ENCODE data around the gene VTI1A.
"Not testable (repeated sequence)": the region's sequence is repeated elsewhere in the genome, so short reads cannot be mapped to it uniquely, and the experiment has no call there.

VTI1A gene

DNA sequence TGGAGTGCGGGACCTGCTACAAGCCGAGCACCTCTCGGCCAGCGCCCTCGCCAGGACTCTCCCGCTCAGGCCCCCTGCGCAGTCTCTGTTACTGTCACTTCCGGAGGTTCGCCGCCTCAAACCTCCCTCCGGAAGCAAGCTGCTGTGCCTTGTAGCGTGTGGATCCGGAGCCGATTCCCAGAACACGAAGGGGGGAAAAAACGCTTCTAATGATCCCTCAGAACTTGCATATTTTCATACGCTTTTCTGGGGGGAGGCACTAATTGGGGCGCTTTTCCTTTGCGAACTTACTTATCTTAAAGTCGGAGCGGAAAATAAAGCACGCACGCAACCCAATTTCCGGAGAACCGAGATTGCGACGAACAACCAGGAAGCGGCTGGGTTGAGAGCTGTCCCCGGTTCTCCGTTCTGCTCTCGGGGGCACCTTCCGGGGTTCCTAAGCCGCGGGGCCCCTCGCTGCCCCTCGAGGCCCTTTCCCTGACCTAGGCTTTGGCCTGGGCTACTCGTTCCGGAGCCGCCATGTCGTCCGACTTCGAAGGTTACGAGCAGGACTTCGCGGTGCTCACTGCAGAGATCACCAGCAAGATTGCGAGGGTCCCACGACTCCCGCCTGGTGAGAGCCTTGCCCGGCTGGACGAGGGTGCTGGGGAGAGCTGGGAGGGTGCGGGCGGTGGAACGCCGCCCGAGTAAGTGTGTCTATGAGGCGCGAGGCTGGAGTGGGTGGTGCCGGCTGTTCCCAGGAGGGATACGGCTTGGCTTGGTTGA lies at the start of gene VTI1A, which contains the start of gene ZDHHC6:
TSS of gene VTI1A (plus strand) at position 361 of the 765 bp plus-strand sequence. CDS start at position 520, 159 bp downstream.
TSS of gene ZDHHC6 (minus strand) at position 60 of the 765 bp plus-strand sequence. CDS start 1,478 bp downstream, outside the sequence.
- H3K27ac ChIP-seq (ENCODE audit: low read depth in 2 of 2, low read length in 2 of 2) = peak within 1 kb of the TSS; percentile 83 to 84
- H3K4me3 ChIP-seq (ENCODE audit: low read length in 2 of 2) = peak within 1 kb of the TSS; percentile 87 to 99
- H3K36me3 ChIP-seq (ENCODE audit: control insufficient read depth in 2 of 2, insufficient read depth in 2 of 2, low read length in 2 of 2) = peaks cover 5 to 14% of the 10 kb centered on the region in 2 donors
- no peaks in the 10 kb centered on the region for H3K9me3 ChIP-seq (ENCODE audit: control insufficient read depth in 2 of 2, low read length in 2 of 2)
- no peaks in the 10 kb centered on the region for H3K27me3 ChIP-seq (ENCODE audit: control insufficient read depth in 2 of 2, insufficient read depth in 2 of 2, low read length in 2 of 2)
- peaks cover 7 to 12% of the 10 kb centered on the region in 2 donors for H3K4me1 ChIP-seq (ENCODE audit: control insufficient read depth in 2 of 2, insufficient read depth in 2 of 2, low read length in 2 of 2)
- peak within 1 kb of the TSS; percentile 91 to 96 for H3K9ac ChIP-seq (ENCODE audit: low read depth in 1 of 2, low read length in 2 of 2)

GRCh38 chr10:112397592-112397991 lies 49.4 kb upstream of the VTI1A start:
- H3K4me3 ChIP-seq (ENCODE audit: low read length in 2 of 2) = no peak overlapping the region
- peaks cover 22 to 36% of the 10 kb centered on the region in 2 donors for H3K4me1 ChIP-seq (ENCODE audit: control insufficient read depth in 2 of 2, insufficient read depth in 2 of 2, low read length in 2 of 2)
- H3K36me3 ChIP-seq (ENCODE audit: control insufficient read depth in 2 of 2, insufficient read depth in 2 of 2, low read length in 2 of 2) = peaks cover 36 to 55% of the 10 kb centered on the region in 2 donors
- no peaks in the 10 kb centered on the region for H3K9me3 ChIP-seq (ENCODE audit: control insufficient read depth in 2 of 2, low read length in 2 of 2)
- H3K27me3 ChIP-seq (ENCODE audit: control insufficient read depth in 2 of 2, insufficient read depth in 2 of 2, low read length in 2 of 2) = no peaks in the 10 kb centered on the region
- H3K27ac ChIP-seq (ENCODE audit: low read depth in 2 of 2, low read length in 2 of 2) = no peak overlapping the region
- H3K9ac ChIP-seq (ENCODE audit: low read depth in 1 of 2, low read length in 2 of 2) = no peak overlapping the region

DNA sequence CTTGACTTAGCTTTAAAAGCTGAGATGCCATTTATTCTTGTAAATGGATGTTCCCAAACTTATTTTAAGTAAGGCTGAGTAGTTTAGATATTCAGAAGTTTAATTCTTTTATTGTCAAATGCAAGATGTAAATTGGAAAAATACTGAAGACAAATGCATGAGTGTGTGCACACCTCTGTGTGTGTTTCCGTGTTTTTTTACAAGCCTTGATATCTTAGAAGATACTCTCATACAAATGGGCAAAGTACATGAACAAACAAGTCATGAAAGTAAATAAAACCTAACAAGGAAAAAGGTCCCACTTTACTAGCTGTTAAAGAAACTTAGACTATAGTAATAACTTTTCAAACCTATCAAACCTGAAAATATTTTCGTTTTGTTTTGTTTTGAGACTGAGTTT lies 44.1 kb upstream of the VTI1A start:
- peak overlapping the region in 1 of 2 donors; percentile 56 for H3K9ac ChIP-seq (ENCODE audit: low read depth in 1 of 2, low read length in 2 of 2)
- peaks cover 42 to 55% of the 10 kb centered on the region in 2 donors for H3K36me3 ChIP-seq (ENCODE audit: control insufficient read depth in 2 of 2, insufficient read depth in 2 of 2, low read length in 2 of 2)
- H3K27me3 ChIP-seq (ENCODE audit: control insufficient read depth in 2 of 2, insufficient read depth in 2 of 2, low read length in 2 of 2) = no peaks in the 10 kb centered on the region
- no peaks in the 10 kb centered on the region for H3K9me3 ChIP-seq (ENCODE audit: control insufficient read depth in 2 of 2, low read length in 2 of 2)
- H3K27ac ChIP-seq (ENCODE audit: low read depth in 2 of 2, low read length in 2 of 2) = peak overlapping the region; percentile 80 to 92
- H3K4me1 ChIP-seq (ENCODE audit: control insufficient read depth in 2 of 2, insufficient read depth in 2 of 2, low read length in 2 of 2) = peaks cover 25 to 44% of the 10 kb centered on the region in 2 donors
- no peak overlapping the region for H3K4me3 ChIP-seq (ENCODE audit: low read length in 2 of 2)

- Histone ChIP-seq H3K4me1 (ENCODE audit: control insufficient read depth in 2 of 2, insufficient read depth in 2 of 2, low read length in 2 of 2) (peaks cover 28 to 56% of the 10 kb centered on the region in 2 donors), H3K9me3 (ENCODE audit: control insufficient read depth in 2 of 2, low read length in 2 of 2) (no peaks in the 10 kb centered on the region), H3K27me3 (ENCODE audit: control insufficient read depth in 2 of 2, insufficient read depth in 2 of 2, low read length in 2 of 2) (no peaks in the 10 kb centered on the region), H3K4me3 (ENCODE audit: low read length in 2 of 2) (peak overlapping the region in 1 of 2 donors; percentile 2), H3K36me3 (ENCODE audit: control insufficient read depth in 2 of 2, insufficient read depth in 2 of 2, low read length in 2 of 2) (peaks cover 45 to 58% of the 10 kb centered on the region in 2 donors), H3K9ac (ENCODE audit: low read depth in 1 of 2, low read length in 2 of 2) (no peak overlapping the region), H3K27ac (ENCODE audit: low read depth in 2 of 2, low read length in 2 of 2) (peak overlapping the region in 1 of 2 donors; percentile 73)
Measured at GRCh38 chr10:112404617-112405016, 42.4 kb upstream of the VTI1A start.

GRCh38 chr10:112406806-112407205 lies 40.2 kb upstream of the VTI1A start:
- not testable (repeated sequence) for H3K9me3 ChIP-seq (ENCODE audit: control insufficient read depth in 2 of 2, low read length in 2 of 2); H3K27me3 ChIP-seq (ENCODE audit: control insufficient read depth in 2 of 2, insufficient read depth in 2 of 2, low read length in 2 of 2)

DNA sequence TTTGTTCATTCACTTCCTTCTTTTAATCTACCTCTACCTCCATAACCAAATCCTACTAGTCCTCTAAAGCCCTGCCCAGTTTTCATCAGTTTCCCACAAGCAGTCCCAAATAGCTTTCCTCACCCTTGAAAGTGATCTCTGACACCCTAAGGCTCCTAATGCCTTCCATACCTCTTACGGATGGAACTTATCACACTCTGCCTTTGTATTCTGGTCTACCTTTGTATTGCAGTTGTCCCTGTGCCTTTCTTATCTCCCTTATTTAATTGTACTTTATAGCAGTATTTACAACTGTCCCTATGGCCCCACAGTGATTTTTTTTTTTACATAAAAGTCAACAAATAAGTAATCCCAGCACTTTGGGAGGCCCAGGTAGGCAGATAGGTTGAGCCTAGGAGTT lies 39.3 kb upstream of the VTI1A start:
- Histone ChIP-seq H3K9ac (ENCODE audit: low read depth in 1 of 2, low read length in 2 of 2) (no peak overlapping the region), H3K4me3 (ENCODE audit: low read length in 2 of 2) (no peak overlapping the region), H3K9me3 (ENCODE audit: control insufficient read depth in 2 of 2, low read length in 2 of 2) (no peaks in the 10 kb centered on the region), H3K27ac (ENCODE audit: low read depth in 2 of 2, low read length in 2 of 2) (peak overlapping the region; percentile 72 to 80), H3K27me3 (ENCODE audit: control insufficient read depth in 2 of 2, insufficient read depth in 2 of 2, low read length in 2 of 2) (no peaks in the 10 kb centered on the region), H3K36me3 (ENCODE audit: control insufficient read depth in 2 of 2, insufficient read depth in 2 of 2, low read length in 2 of 2) (peaks cover 66% of the 10 kb centered on the region in 2 donors), H3K4me1 (ENCODE audit: control insufficient read depth in 2 of 2, insufficient read depth in 2 of 2, low read length in 2 of 2) (peaks cover 22 to 42% of the 10 kb centered on the region in 2 donors)

More at GRCh38 chr10:112406806-112407205, 40.2 kb upstream of the VTI1A start:
- peak overlapping the region; percentile 3 to 34 for H3K27ac ChIP-seq (ENCODE audit: low read depth in 2 of 2, low read length in 2 of 2)
- H3K4me3 ChIP-seq (ENCODE audit: low read length in 2 of 2); H3K9ac ChIP-seq (ENCODE audit: low read depth in 1 of 2, low read length in 2 of 2): not testable (repeated sequence)
- H3K4me1 ChIP-seq (ENCODE audit: control insufficient read depth in 2 of 2, insufficient read depth in 2 of 2, low read length in 2 of 2) = peaks cover 28 to 50% of the 10 kb centered on the region in 2 donors
- H3K36me3 ChIP-seq (ENCODE audit: control insufficient read depth in 2 of 2, insufficient read depth in 2 of 2, low read length in 2 of 2) = peaks cover 60 to 62% of the 10 kb centered on the region in 2 donors

- no peak overlapping the region for H3K9ac ChIP-seq (ENCODE audit: low read depth in 1 of 2, low read length in 2 of 2)
- peak overlapping the region in 1 of 2 donors; percentile 28 for H3K27ac ChIP-seq (ENCODE audit: low read depth in 2 of 2, low read length in 2 of 2)
- no peaks in the 10 kb centered on the region for H3K9me3 ChIP-seq (ENCODE audit: control insufficient read depth in 2 of 2, low read length in 2 of 2)
- peaks cover 66 to 68% of the 10 kb centered on the region in 2 donors for H3K36me3 ChIP-seq (ENCODE audit: control insufficient read depth in 2 of 2, insufficient read depth in 2 of 2, low read length in 2 of 2)
- H3K4me3 ChIP-seq (ENCODE audit: low read length in 2 of 2) = peak overlapping the region in 1 of 2 donors; percentile 2
- H3K4me1 ChIP-seq (ENCODE audit: control insufficient read depth in 2 of 2, insufficient read depth in 2 of 2, low read length in 2 of 2) = peaks cover 14 to 28% of the 10 kb centered on the region in 2 donors
- H3K27me3 ChIP-seq (ENCODE audit: control insufficient read depth in 2 of 2, insufficient read depth in 2 of 2, low read length in 2 of 2) = no peaks in the 10 kb centered on the region
Measured at GRCh38 chr10:112409299-112409698, 37.7 kb upstream of the VTI1A start.

DNA sequence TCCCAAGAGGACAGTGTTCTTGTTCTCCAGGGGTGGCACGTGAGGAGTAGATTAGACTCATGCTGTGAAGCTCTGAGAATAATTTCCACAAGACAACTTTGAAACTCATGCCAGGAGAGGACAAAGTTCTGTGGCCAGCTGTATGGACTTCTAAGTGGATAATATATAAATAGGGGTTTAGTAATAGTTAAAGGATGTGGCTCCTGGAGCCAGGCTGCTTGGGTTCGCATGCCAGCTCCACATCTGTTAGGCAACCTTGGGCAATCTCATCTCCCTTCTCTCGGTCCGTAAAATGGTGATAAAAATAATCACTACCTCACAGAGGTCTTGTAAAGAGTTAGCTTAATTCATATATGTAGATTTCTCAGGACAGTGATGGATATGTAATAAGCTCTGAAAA lies 37.3 kb upstream of the VTI1A start:
- H3K9me3 ChIP-seq (ENCODE audit: control insufficient read depth in 2 of 2, low read length in 2 of 2) = no peaks in the 10 kb centered on the region
- peak overlapping the region in 1 of 2 donors; percentile 28 for H3K27ac ChIP-seq (ENCODE audit: low read depth in 2 of 2, low read length in 2 of 2)
- no peaks in the 10 kb centered on the region for H3K27me3 ChIP-seq (ENCODE audit: control insufficient read depth in 2 of 2, insufficient read depth in 2 of 2, low read length in 2 of 2)
- H3K4me1 ChIP-seq (ENCODE audit: control insufficient read depth in 2 of 2, insufficient read depth in 2 of 2, low read length in 2 of 2) = peaks cover 12 to 23% of the 10 kb centered on the region in 2 donors
- peaks cover 65 to 72% of the 10 kb centered on the region in 2 donors for H3K36me3 ChIP-seq (ENCODE audit: control insufficient read depth in 2 of 2, insufficient read depth in 2 of 2, low read length in 2 of 2)
- H3K4me3 ChIP-seq (ENCODE audit: low read length in 2 of 2) = peak overlapping the region in 1 of 2 donors; percentile 2
- H3K9ac ChIP-seq (ENCODE audit: low read depth in 1 of 2, low read length in 2 of 2) = no peak overlapping the region

GRCh38 chr10:112412696-112413095 lies 34.3 kb upstream of the VTI1A start:
- Histone ChIP-seq H3K27ac (ENCODE audit: low read depth in 2 of 2, low read length in 2 of 2) (no peak overlapping the region), H3K9ac (ENCODE audit: low read depth in 1 of 2, low read length in 2 of 2) (no peak overlapping the region), H3K4me3 (ENCODE audit: low read length in 2 of 2) (no peak overlapping the region), H3K4me1 (ENCODE audit: control insufficient read depth in 2 of 2, insufficient read depth in 2 of 2, low read length in 2 of 2) (peaks cover 2 to 14% of the 10 kb centered on the region in 2 donors), H3K27me3 (ENCODE audit: control insufficient read depth in 2 of 2, insufficient read depth in 2 of 2, low read length in 2 of 2) (no peaks in the 10 kb centered on the region), H3K36me3 (ENCODE audit: control insufficient read depth in 2 of 2, insufficient read depth in 2 of 2, low read length in 2 of 2) (peaks cover 62 to 69% of the 10 kb centered on the region in 2 donors), H3K9me3 (ENCODE audit: control insufficient read depth in 2 of 2, low read length in 2 of 2) (no peaks in the 10 kb centered on the region)

- no peak overlapping the region for H3K4me3 ChIP-seq (ENCODE audit: low read length in 2 of 2)
- H3K9me3 ChIP-seq (ENCODE audit: control insufficient read depth in 2 of 2, low read length in 2 of 2) = no peaks in the 10 kb centered on the region
- H3K27me3 ChIP-seq (ENCODE audit: control insufficient read depth in 2 of 2, insufficient read depth in 2 of 2, low read length in 2 of 2) = no peaks in the 10 kb centered on the region
- peaks cover 59 to 73% of the 10 kb centered on the region in 2 donors for H3K36me3 ChIP-seq (ENCODE audit: control insufficient read depth in 2 of 2, insufficient read depth in 2 of 2, low read length in 2 of 2)
- no peak overlapping the region for H3K9ac ChIP-seq (ENCODE audit: low read depth in 1 of 2, low read length in 2 of 2)
- H3K27ac ChIP-seq (ENCODE audit: low read depth in 2 of 2, low read length in 2 of 2) = no peak overlapping the region
- H3K4me1 ChIP-seq (ENCODE audit: control insufficient read depth in 2 of 2, insufficient read depth in 2 of 2, low read length in 2 of 2) = no peaks in the 10 kb centered on the region
Measured at GRCh38 chr10:112421731-112422130, 25.3 kb upstream of the VTI1A start.
